Kasumi-1 (cell line): ENCODE data around the gene ZNF678.
"Not testable (repeated sequence)": the region's sequence is repeated elsewhere in the genome, so short reads cannot be mapped to it uniquely, and the experiment has no call there.

Experiments used
- DNase-seq, 2 experiments: peaks; one replicate each; lab custom pipeline; 2025; lab: John Stamatoyannopoulos, UW

Gene ZNF678

GRCh38 chr1:227551881-227552280 is 11.5 kb upstream of the ZNF678 start:
- not testable (repeated sequence) for DNase-seq

DNA sequence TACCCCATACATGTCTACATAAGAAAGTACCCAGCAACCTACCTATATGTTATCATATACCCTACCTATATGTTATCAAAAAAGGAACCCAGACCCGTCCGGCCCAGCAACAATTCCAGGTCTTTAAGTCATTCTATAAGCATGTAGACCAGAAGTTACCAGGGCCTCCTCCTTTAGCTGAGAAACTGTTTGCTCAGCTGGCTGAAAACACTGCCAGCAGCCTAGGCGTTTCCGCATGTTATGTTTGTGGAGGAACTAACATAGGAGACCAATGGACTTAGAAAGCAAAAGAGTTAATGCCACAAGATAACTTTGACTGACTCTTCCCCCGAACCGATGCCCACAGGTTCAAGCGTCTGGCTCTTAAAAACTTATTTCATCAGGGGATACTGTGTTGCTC is 7.1 kb upstream of the ZNF678 start:
- DNase-seq: no peak

DNA sequence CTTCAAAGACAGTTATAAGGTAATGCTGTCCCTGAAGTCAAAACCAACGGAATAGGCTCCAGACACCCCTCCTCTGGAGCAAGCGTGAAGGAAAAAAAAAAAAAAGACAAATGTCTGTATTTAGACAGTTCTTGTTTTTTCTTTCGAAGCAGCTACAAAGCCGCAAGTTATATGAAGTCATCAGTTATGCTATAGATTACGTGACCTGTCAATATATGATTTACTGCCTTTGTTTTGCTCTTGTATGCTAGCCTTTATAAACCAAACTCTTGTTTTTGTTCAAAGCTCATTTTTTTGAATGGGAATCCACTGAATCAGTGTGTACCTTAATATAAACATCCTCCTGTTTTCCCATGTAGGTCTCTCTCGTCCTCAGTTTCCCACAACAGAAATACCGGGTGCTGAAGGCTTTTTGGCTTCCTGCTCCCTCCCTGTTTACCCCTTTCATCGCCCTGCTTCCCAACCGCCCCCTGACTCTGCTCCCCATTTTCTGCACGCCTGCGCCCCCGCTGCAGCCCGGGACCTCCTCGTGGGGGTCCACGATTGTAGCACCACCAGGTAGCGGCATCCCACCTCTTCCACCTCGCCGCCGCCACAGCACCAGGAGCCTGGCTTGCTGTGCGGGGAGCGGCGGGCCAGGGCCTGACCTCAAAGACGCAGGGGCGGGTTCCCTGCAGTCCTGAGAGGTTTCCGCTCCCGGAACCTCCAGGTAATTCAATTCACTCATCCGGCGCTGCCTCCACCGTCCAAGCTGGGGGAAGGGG is 5.2 kb upstream of the ZNF678 start:
- no peak for DNase-seq

- DNase-seq: no peak
Observed at GRCh38 chr1:227558732-227559262, 4.6 kb upstream of the ZNF678 start.

DNA sequence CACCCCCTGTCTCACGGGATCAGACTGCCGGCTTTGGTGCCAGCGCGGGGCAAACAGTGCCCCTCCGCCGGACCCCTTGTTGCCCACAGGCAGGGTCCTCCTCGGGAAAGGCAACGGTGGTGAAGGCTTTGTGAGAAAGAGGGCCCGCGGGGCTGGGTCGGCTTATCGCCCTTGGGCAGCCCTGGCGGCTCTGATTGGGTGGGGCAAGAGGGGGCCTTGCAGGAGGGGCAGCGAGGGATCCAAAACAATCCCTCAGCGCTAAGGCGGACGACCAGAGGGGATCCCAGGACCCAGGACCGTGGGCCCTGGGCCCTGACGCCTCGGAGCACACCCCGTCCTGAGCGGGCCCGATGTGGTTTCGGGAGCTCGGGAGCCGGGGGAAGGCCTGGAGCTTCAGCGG is 3.9 kb upstream of the ZNF678 start:
- DNase-seq: no peak

GRCh38 chr1:227559926-227560325 is 3.4 kb upstream of the ZNF678 start:
- no peak for DNase-seq

- DNase-seq: no peak
Observed at GRCh38 chr1:227560393-227561173, 2.8 kb upstream of the ZNF678 start.

- DNase-seq: no peak
Observed at GRCh38 chr1:227561241-227561907, 2.0 kb upstream of the ZNF678 start.

GRCh38 chr1:227562037-227562436 is 1.3 kb upstream of the ZNF678 start:
- no peak for DNase-seq

DNA sequence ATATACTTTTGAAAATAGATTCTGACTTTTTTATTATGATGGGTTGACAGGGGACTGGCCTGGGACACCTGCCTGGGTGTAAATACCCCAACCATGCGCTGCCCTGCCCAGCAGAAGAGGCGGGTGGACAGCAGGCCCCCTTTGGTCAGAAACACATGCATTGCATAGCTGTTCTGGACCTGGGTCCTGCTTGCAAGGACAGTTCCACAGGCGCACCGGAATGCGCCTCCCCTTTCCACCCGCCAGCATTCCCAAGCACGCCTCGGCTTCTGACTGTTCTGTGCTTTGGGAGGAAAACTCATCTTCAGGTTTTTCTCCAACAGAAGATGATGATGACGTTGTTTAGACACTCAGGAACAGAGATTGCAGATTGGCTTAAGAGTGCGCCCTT is 428 bp upstream of the ZNF678 start:
- no peak for DNase-seq

GRCh38 chr1:227567256-227567655 is 3.9 kb downstream of the ZNF678 start:
- DNase-seq: no peak

DNA sequence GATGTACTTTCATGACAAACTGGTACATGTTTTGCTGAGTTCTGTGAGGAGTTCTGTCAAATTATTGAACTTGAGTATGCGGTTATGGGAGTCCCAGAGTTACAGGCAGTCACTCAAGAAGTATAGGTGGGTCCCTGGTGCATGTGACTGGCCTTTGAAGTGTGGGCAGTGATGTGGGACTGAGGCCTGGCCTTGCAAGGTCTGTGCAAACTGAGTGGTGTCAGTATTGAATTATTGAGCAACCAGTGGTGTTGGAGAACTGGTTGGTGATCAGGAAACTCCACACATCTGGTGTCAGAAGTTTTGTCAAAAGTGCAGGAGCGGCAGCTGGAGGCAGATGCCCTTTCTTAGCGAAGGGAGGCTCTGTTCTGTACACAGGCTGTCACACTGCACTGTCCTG is 5.2 kb downstream of the ZNF678 start:
- no peak for DNase-seq

DNA sequence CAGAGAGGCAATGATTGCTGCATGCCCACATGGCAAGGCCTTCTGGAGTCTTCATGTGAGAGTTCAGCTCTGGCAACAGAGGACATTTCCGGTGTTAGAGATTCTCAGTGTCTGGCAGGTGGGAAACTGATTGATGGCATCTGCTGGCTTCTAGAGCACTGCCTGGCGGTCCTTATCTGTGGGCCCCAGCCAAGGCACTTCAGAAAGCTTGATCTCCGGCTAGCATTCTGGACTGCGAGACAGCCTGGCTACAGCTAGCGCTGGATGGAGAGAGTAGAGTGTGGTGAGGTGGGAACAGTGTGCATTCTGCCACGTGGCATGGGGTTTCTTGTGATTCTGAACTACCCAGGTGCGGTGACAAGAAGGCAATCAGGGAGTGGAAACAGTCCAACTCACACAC is 9.4 kb downstream of the ZNF678 start:
- DNase-seq: no peak

DNA sequence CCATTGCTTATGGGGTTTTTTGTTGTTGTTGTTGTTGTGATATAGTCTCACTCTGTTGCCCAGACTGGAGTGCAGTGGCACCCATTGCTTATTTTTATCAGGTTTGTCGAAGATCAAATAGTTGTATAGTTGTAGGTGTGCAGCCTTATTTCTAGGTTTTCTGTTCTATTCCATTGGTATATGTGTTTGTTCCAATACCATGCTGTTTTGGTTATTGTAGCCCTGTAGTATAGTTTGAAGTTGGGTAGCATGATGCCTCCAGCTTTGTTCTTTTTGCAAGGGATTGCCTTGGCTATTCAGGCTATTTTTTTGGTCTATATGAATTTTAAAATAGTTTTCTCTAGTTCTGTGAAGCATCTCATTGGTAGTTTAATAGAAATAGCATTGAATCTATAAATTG is 11.6 kb downstream of the ZNF678 start:
- DNase-seq: no peak

DNA sequence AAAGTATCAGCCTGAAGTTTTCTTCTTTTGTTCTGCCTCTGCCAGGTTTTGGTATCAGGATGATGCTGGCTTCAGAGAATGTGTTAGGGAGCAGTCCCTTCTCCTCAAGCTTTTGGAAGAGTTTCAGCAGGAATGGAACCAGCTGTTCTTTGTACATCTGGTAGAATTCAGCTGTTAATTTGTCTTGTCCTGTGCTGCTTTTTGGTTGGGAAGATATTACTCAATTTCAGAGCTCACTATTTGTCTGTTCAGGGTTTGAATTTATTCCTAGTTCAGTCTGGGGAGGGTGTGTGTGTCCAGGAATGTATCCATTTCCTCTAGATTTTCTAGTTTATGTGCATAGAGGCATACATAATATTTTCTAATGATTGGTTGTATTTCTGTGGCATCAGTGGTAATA is 12.8 kb downstream of the ZNF678 start:
- DNase-seq: no peak

GRCh38 chr1:227577500-227577899 is 14.1 kb downstream of the ZNF678 start:
- DNase-seq: no peak

DNA sequence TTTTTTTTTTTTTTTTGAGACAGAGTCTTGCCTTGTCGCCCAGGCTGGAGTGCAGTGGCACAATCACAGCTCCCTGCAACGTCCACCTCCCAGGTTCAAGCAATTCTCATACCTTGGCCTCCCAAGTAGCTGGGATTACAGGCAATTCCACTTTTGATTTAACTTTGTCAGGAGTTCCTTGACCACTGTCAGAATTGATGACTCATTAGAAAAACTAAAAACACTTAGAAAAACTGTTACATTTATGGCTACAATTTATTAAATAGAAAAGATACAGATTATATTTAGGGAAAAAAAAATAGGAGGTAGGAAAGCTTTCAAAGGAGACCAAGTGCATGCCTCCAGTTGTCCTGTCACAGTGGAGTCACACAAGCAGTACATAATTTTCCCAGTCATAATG is 20.0 kb downstream of the ZNF678 start:
- no peak for DNase-seq

- no peak for DNase-seq
Observed at GRCh38 chr1:227586733-227587132, 23.4 kb downstream of the ZNF678 start.

GRCh38 chr1:227587968-227588367 is 24.6 kb downstream of the ZNF678 start:
- DNase-seq: no peak

DNA sequence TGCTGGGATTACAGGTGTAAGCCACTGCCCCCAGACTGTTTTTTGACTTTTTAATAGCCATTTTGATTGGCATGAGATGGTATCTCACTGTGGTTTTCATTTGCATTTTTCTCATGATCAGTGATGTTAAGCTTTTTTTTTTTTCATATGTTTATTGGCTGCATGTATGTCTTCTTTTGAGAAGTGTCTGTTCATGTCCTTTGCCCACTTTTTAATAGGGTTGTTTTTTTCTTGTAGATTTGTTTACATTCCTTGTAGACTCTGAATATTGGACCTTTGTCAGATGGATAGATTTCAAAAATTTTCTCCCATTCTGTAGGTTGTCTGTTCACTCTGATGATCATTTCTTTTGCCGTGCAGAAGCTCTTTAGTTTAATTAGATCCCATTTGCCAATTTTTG is 25.4 kb downstream of the ZNF678 start:
- not testable (repeated sequence) for DNase-seq

- DNase-seq: not testable (repeated sequence)
Observed at GRCh38 chr1:227589777-227590176, 26.4 kb downstream of the ZNF678 start.

DNA sequence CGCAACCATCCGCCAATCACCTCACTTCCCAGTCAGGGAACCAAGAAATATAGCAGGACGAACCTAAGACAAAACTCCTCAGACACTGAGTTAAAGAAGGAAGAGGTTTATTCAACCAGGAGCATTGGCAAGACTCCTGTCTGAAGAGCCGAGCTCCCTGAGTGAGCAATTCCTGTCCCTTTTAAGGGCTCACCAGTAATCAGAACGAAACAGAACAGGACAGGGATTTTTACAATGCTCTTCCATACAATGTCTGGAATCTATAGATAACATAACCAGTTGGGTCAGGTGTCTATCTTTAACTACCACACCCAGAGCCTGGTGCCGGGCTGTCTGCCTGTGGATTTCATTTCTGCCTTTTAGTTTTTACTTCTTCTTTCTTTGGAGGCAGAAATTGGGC is 32.9 kb downstream of the ZNF678 start:
- not testable (repeated sequence) for DNase-seq

DNA sequence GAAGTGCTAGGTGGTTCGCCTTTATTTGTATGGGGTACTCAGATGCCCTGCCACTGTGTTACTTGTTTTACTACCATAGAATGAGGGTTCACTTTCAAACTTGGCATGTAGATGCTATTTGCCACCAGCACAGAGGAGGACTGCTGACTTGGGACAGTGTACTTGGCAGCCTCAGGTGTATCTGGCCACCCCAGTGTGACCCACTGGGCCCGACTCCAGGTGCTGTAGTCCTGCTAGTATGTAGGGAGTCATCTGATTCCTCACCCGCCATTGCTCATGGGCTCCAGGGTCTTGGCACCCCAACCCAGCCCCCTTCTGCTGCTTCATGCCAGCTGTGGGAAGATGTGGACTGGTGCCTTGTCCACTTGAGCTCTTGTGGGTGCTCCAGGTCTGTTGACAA is 40.0 kb downstream of the ZNF678 start:
- DNase-seq: no peak
